ENCODE measurements around the gene LMO7. TPM values are rescaled to one million over a fixed set of nuclear protein-coding genes. Genes with fewer than 3 reads are reported as not detected.
A peak's percentile ranks its signal among the peaks of the same experiment; 100 is the strongest.

LMO7 gene
- total and polyA plus RNA-seq, 8 donors, result 123 to 669 (median 202) TPM

DNA sequence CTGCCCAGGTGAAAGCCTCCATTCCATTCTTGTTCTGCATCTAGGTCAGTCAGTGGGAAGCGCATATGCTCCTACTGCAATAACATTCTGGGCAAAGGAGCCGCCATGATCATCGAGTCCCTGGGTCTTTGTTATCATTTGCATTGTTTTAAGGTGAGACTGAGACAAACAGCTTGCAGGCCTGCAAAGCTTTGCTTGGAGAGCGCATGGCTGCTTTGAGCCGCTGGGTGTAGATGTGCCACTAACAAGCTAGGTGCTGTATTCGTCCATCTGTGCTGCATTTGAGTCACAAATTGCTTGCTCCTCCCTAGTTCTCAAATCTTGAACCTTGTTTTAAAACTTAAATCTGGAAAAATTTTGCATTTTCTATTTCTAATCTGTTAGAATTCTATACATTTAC, 219.1 kb downstream of the LMO7 start:
- no peak overlapping the region for H3K27ac ChIP-seq

DNA sequence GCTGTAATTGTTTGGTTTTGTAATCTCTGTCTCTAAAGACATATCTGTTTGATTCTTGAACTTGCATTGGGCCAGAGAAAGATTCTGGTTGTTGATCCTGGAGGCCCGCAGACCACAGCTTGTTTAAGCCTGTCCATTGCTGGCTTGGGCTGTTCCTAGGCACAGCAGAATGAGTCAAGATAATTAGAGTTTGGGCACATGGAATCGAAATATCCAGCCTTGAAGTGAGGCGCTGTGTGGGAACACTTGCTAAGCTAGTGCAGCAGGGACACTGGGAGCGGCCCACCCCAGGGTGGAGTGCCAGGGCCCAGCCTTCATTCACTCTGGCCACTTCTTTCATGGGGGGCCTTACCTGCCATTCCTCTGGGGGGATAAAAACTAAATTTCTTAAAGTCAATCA, 219.7 kb downstream of the LMO7 start:
- H3K4me3 ChIP-seq, result no peak overlapping the region
- no peak for ATAC-seq
- peaks cover 0 to 45% of the 10 kb centered on the region in 2 donors for H3K36me3 ChIP-seq
- TF ChIP-seq, protein P1, sequence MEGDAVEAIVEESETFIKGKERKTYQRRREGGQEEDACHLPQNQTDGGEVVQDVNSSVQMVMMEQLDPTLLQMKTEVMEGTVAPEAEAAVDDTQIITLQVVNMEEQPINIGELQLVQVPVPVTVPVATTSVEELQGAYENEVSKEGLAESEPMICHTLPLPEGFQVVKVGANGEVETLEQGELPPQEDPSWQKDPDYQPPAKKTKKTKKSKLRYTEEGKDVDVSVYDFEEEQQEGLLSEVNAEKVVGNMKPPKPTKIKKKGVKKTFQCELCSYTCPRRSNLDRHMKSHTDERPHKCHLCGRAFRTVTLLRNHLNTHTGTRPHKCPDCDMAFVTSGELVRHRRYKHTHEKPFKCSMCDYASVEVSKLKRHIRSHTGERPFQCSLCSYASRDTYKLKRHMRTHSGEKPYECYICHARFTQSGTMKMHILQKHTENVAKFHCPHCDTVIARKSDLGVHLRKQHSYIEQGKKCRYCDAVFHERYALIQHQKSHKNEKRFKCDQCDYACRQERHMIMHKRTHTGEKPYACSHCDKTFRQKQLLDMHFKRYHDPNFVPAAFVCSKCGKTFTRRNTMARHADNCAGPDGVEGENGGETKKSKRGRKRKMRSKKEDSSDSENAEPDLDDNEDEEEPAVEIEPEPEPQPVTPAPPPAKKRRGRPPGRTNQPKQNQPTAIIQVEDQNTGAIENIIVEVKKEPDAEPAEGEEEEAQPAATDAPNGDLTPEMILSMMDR (IDR thresholded peaks at IDR 0.05), result no peak
- no peaks in the 10 kb centered on the region for H3K9me3 ChIP-seq
- no peak overlapping the region for H3K27ac ChIP-seq
- no peaks in the 10 kb centered on the region for H3K4me1 ChIP-seq
- DNase-seq, result no peak
- no peaks in the 10 kb centered on the region for H3K27me3 ChIP-seq
- intact Hi-C loops (cut with DNase I), result no loop called here

More for the DNA sequence above, 219.1 kb downstream of the LMO7 start:
- H3K4me1 ChIP-seq, result no peaks in the 10 kb centered on the region
- intact Hi-C loops (cut with DNase I), result no loop called here
- H3K4me3 ChIP-seq, result no peak overlapping the region
- H3K36me3 ChIP-seq, result peaks cover 0 to 52% of the 10 kb centered on the region in 2 donors
- DNase-seq (no peak), ATAC-seq (no peak)
- H3K27me3 ChIP-seq, result no peaks in the 10 kb centered on the region
- H3K9me3 ChIP-seq, result no peaks in the 10 kb centered on the region
- TF ChIP-seq, protein P1 (IDR thresholded peaks at IDR 0.05), result no peak

DNA sequence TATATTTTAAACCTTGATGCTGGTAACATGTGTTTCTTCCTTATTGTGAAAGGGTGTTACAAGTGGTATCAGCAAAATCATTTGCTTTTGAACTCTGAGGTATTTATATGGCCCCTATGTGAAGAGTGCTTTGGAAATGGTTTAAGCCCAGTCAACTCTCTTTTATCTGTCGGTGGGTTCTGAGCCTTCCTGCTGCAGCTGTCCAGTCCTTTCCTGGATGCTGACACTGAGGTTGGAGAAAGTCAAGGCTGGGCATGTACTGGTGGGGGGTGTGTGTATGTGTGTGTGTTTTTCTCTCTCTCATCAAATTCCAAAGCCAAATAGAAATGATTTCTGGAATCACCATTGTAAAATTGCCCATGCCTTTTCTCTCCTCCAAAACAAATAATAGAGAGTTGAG, 221.2 kb downstream of the LMO7 start:
- DNase-seq, result no peak
- peaks cover 0 to 43% of the 10 kb centered on the region in 2 donors for H3K36me3 ChIP-seq
- no peaks in the 10 kb centered on the region for H3K9me3 ChIP-seq
- ATAC-seq, result no peak
- H3K27me3 ChIP-seq, result no peaks in the 10 kb centered on the region
- no peaks in the 10 kb centered on the region for H3K4me1 ChIP-seq
- intact Hi-C loops (cut with DNase I), result no loop called here
- H3K4me3 ChIP-seq, result no peak overlapping the region
- no peak overlapping the region for H3K27ac ChIP-seq
- TF ChIP-seq, protein P1 (IDR thresholded peaks at IDR 0.05), result no peak

DNA sequence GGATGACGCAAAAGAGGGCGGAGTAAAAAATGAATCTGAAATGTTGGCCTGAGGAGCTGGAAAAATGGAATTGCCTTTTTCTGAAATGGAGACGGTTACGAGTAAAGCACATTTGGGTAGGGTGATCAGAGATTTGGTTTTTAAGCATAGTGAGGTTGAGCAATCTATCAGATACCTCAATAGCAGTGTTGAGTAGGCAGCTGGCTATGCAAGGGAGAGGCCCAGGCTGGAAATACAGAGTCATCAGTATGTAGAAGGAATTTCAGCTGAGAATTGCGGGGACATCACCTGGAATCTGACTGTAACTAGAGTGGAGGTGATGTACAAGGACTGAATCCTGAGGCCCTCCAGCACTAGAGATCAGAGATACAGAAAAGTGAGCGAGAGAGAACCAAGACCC, 224.8 kb downstream of the LMO7 start:
- Histone ChIP-seq H3K27me3 (no peaks in the 10 kb centered on the region), H3K4me1 (no peaks in the 10 kb centered on the region), H3K27ac (no peak overlapping the region), H3K4me3 (no peak overlapping the region), H3K9me3 (no peaks in the 10 kb centered on the region), H3K36me3 (peaks cover 0 to 16% of the 10 kb centered on the region in 2 donors)
- ATAC-seq (peak; percentile 10), DNase-seq (no peak)
- TF ChIP-seq, protein P1 (IDR thresholded peaks at IDR 0.05), result no peak
- intact Hi-C loops (cut with DNase I), result loop anchor here in 1 of 2 donors (10.0 kb wide), 1 partner anchor 166 kb away; no protein-coding TSS in a partner anchor

DNA sequence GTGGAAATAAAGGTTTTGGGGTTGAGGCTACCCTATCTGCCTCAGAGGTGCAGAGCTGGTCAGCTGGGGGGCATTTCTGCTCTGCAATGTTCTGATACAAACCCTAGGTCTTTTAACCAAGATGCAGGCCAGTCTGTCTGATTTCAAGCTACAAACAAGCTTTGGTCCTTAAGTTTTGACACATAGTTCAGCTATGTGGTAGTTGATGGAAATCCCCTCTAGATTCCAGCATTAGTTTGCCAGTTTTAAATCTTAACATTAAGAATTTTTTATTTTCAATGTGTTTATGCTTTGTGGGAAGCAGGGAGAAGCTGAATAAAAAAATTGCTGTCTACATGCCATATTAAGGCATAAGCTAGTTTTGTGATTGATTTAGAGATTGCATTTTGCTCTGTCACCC, 225.7 kb downstream of the LMO7 start:
- ATAC-seq, result no peak
- no peaks in the 10 kb centered on the region for H3K4me1 ChIP-seq
- intact Hi-C loops (cut with DNase I), result loop anchor here in 1 of 2 donors (10.0 kb wide), 1 partner anchor 167 kb away; no protein-coding TSS in a partner anchor

More for the DNA sequence above, 225.7 kb downstream of the LMO7 start:
- H3K27me3 ChIP-seq, result no peaks in the 10 kb centered on the region
- no peaks in the 10 kb centered on the region for H3K9me3 ChIP-seq
- no peak overlapping the region for H3K27ac ChIP-seq
- H3K36me3 ChIP-seq, result peaks cover 0 to 10% of the 10 kb centered on the region in 2 donors
- no peak for DNase-seq
- TF ChIP-seq, protein P1 (IDR thresholded peaks at IDR 0.05), result no peak
- no peak overlapping the region for H3K4me3 ChIP-seq
